HEK293 (cell line): ENCODE results near the gene STAM2.

Source experiments
- CTCF ChIA-PET: fragments of 350-600 bp; formaldehyde crosslinking; extraction: SDS; loops from one replicate; lab custom pipeline; 2021; ENCODE audit warnings: antibody characterized with exemption; lab: Yijun Ruan, JAX
- POLR2A ChIA-PET: fragments of 300-600 bp; formaldehyde crosslinking; extraction: SDS; loops from one replicate; lab custom pipeline; 2020; ENCODE audit warnings: antibody characterized with exemption, inconsistent platforms; lab: Yijun Ruan, JAX
- H3K27ac ChIP-seq: fragments of 200-500 bp; sonication (Bioruptor generic); 2 replicates; pipeline ENCODE4 v1.5.1; 2014; ENCODE audit warnings: low read depth, low read length, control low read depth, inconsistent platforms; ENCODE audit errors: extremely low read depth
- H3K36me3 ChIP-seq, 2 experiments: fragments of 200-500 bp in 1 of 2; sonication (Bioruptor generic) in 1 of 2; 1 replicate in 1 of 2; 2 replicates in 1 of 2; pipeline ENCODE4 v1.5.1; 2014 to 2017; ENCODE audit warnings: inconsistent platforms in 2 of 2, low read length in 2 of 2; ENCODE audit not compliant: control insufficient read depth in 2 of 2, insufficient read depth in 1 of 2
- H3K4me1 ChIP-seq: fragments of 200-500 bp; sonication (Bioruptor generic); 2 replicates; pipeline ENCODE4 v1.5.1; 2014; ENCODE audit warnings: mild to moderate bottlenecking, low read length, inconsistent platforms; ENCODE audit not compliant: control insufficient read depth, insufficient read depth
- H3K4me3 ChIP-seq: 2 replicates; pipeline ENCODE4 v1.5.1; 2011; ENCODE audit warnings: low read depth, mild to moderate bottlenecking, control low read depth, low read length, moderate library complexity
- H3K9me3 ChIP-seq: fragments of 200-500 bp; sonication (Bioruptor generic); 2 replicates; pipeline ENCODE4 v1.5.1; 2014; ENCODE audit warnings: low read depth, low read length, inconsistent platforms; ENCODE audit not compliant: control insufficient read depth, insufficient read depth
- ZBTB17 ChIP-seq: fragments of 450-650 bp; formaldehyde crosslinking; IDR thresholded peaks from 2 replicates; pipeline ENCODE4 v1.5.1; 2016; ENCODE audit warnings: missing biosample characterization, missing genetic modification characterization
- ZBTB20 ChIP-seq: fragments of 450-650 bp; formaldehyde crosslinking; IDR thresholded peaks from 2 replicates; pipeline ENCODE4 v1.5.1; 2016; ENCODE audit warnings: missing biosample characterization, missing genetic modification characterization
- ZFP69B ChIP-seq: fragments of 450-650 bp; formaldehyde crosslinking; IDR thresholded peaks from 2 replicates; pipeline ENCODE4 v1.5.1; 2016; ENCODE audit warnings: missing biosample characterization, missing genetic modification characterization
- ZIC2 ChIP-seq: fragments of 450-650 bp; formaldehyde crosslinking; IDR thresholded peaks from 2 replicates; pipeline ENCODE4 v1.5.1; 2016; ENCODE audit warnings: missing biosample characterization, missing genetic modification characterization
- ZNF24 ChIP-seq: fragments of 450-650 bp; formaldehyde crosslinking; IDR thresholded peaks from 2 replicates; pipeline ENCODE4 v1.5.1; 2016; ENCODE audit warnings: missing biosample characterization, missing genetic modification characterization
- ZNF747 ChIP-seq: fragments of 450-650 bp; formaldehyde crosslinking; IDR thresholded peaks from 2 replicates; pipeline ENCODE4 v1.5.1; 2016; ENCODE audit warnings: missing biosample characterization, missing genetic modification characterization
- ZNF792 ChIP-seq: fragments of 450-650 bp; formaldehyde crosslinking; IDR thresholded peaks from 2 replicates; pipeline ENCODE4 v1.5.1; 2016; ENCODE audit warnings: missing biosample characterization, missing genetic modification characterization
- TF ChIP-seq, protein P1 (sequence below): fragments of 450-650 bp; formaldehyde crosslinking; IDR thresholded peaks from 2 replicates; pipeline ENCODE4 v1.5.1; 2016; ENCODE audit warnings: missing biosample characterization, missing genetic modification characterization
- TF ChIP-seq, protein P2 (sequence below): fragments of 450-650 bp; formaldehyde crosslinking; IDR thresholded peaks from 2 replicates; pipeline ENCODE4 v1.5.1; 2016; ENCODE audit warnings: missing biosample characterization, missing genetic modification characterization
- TF ChIP-seq, protein P3 (sequence below): fragments of 450-650 bp; formaldehyde crosslinking; IDR thresholded peaks from 2 replicates; pipeline ENCODE4 v1.5.1; 2016; ENCODE audit warnings: missing biosample characterization, missing genetic modification characterization
- TF ChIP-seq, protein P4 (sequence below): fragments of 450-650 bp; formaldehyde crosslinking; IDR thresholded peaks from 2 replicates; pipeline ENCODE4 v1.5.1; 2016; ENCODE audit warnings: missing biosample characterization, missing genetic modification characterization
- TF ChIP-seq, protein P5 (sequence below): fragments of 450-650 bp; formaldehyde crosslinking; IDR thresholded peaks from 2 replicates; pipeline ENCODE4; 2016; ENCODE audit warnings: missing biosample characterization, missing genetic modification characterization
- TF ChIP-seq, protein P6 (sequence below): fragments of 450-650 bp; formaldehyde crosslinking; IDR thresholded peaks from 2 replicates; pipeline ENCODE4 v1.5.1; 2016; ENCODE audit warnings: missing biosample characterization, missing genetic modification characterization
- TF ChIP-seq, protein P7 (sequence below): fragments of 450-650 bp; formaldehyde crosslinking; IDR thresholded peaks from 2 replicates; pipeline ENCODE4 v1.5.0; 2017; ENCODE audit warnings: missing biosample characterization, missing genetic modification characterization, borderline replicate concordance
- TF ChIP-seq, protein P8 (sequence below): fragments of 450-650 bp; formaldehyde crosslinking; IDR thresholded peaks from 2 replicates; pipeline ENCODE4 v1.5.1; 2016; ENCODE audit warnings: missing biosample characterization, missing genetic modification characterization
- TF ChIP-seq, protein P9 (sequence below): fragments of 450-650 bp; formaldehyde crosslinking; IDR thresholded peaks from 2 replicates; pipeline ENCODE4 v1.5.1; 2016; ENCODE audit warnings: missing biosample characterization, missing genetic modification characterization

The STAM2 gene

DNA sequence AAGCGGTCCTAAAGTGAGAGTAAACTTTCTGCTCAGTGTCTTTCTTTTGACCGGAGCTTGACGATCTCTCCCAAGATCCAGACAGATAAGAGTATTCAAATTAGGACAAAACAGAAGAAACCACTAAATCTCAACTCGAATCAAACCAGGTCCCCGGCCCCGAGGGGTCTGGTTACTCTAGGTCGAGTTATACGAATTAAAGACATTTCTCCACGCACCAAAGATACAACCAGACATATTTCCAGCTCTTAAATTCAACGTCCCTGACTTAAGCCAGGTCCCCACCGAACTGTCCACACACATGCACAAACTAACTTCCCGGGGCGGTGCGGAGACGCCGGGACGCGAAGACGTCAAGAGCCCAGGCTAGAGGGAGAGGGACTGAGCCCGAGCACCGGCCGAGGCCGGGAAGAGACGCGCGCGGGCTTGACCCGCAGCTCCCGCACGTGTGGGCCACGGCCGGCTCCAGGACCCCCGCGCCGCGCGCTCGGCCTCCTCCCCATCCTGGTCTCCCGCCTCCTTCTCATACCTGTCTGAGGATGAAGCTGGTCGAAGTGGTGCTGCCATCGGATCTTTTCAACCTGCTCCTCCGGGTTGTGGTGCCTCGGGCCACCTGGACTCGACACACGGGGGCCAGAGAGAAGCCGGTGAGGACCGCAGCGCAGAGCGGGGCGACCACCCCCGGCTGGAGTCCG lies 77.6 kb downstream of the STAM2 start (continued):
- no peak for TF ChIP-seq ZNF747 (tag by site-specific recombination)
- TF ChIP-seq ZBTB20 (tag by site-specific recombination): peak; percentile 50; the same call in 1 of the 2 replicates
- TF ChIP-seq, protein P1, sequence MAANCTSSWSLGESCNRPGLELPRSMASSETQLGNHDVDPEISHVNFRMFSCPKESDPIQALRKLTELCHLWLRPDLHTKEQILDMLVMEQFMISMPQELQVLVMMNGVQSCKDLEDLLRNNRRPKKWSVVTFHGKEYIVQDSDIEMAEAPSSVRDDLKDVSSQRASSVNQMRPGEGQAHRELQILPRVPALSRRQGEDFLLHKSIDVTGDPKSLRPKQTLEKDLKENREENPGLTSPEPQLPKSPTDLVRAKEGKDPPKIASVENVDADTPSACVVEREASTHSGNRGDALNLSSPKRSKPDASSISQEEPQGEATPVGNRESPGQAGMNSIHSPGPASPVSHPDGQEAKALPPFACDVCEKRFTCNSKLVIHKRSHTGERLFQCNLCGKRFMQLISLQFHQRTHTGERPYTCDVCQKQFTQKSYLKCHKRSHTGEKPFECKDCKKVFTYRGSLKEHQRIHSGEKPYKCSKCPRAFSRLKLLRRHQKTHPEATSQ: no peak
- TF ChIP-seq, protein P2, sequence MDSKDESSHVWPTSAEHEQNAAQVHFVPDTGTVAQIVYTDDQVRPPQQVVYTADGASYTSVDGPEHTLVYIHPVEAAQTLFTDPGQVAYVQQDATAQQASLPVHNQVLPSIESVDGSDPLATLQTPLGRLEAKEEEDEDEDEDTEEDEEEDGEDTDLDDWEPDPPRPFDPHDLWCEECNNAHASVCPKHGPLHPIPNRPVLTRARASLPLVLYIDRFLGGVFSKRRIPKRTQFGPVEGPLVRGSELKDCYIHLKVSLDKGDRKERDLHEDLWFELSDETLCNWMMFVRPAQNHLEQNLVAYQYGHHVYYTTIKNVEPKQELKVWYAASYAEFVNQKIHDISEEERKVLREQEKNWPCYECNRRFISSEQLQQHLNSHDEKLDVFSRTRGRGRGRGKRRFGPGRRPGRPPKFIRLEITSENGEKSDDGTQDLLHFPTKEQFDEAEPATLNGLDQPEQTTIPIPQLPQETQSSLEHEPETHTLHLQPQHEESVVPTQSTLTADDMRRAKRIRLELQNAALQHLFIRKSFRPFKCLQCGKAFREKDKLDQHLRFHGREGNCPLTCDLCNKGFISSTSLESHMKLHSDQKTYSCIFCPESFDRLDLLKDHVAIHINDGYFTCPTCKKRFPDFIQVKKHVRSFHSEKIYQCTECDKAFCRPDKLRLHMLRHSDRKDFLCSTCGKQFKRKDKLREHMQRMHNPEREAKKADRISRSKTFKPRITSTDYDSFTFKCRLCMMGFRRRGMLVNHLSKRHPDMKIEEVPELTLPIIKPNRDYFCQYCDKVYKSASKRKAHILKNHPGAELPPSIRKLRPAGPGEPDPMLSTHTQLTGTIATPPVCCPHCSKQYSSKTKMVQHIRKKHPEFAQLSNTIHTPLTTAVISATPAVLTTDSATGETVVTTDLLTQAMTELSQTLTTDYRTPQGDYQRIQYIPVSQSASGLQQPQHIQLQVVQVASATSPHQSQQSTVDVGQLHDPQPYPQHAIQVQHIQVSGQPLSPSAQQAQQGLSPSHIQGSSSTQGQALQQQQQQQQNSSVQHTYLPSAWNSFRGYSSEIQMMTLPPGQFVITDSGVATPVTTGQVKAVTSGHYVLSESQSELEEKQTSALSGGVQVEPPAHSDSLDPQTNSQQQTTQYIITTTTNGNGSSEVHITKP (tag by site-specific recombination): peak; percentile 81
- TF ChIP-seq, protein P3, sequence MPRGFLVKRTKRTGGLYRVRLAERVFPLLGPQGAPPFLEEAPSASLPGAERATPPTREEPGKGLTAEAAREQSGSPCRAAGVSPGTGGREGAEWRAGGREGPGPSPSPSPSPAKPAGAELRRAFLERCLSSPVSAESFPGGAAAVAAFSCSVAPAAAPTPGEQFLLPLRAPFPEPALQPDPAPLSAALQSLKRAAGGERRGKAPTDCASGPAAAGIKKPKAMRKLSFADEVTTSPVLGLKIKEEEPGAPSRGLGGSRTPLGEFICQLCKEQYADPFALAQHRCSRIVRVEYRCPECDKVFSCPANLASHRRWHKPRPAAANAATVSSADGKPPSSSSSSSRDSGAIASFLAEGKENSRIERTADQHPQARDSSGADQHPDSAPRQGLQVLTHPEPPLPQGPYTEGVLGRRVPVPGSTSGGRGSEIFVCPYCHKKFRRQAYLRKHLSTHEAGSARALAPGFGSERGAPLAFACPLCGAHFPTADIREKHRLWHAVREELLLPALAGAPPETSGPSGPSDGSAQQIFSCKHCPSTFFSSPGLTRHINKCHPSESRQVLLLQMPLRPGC (tag by site-specific recombination): no peak
- no peak for TF ChIP-seq ZFP69B (tag by site-specific recombination)
- no peak for TF ChIP-seq ZNF24 (tag by site-specific recombination)
- TF ChIP-seq, protein P4, sequence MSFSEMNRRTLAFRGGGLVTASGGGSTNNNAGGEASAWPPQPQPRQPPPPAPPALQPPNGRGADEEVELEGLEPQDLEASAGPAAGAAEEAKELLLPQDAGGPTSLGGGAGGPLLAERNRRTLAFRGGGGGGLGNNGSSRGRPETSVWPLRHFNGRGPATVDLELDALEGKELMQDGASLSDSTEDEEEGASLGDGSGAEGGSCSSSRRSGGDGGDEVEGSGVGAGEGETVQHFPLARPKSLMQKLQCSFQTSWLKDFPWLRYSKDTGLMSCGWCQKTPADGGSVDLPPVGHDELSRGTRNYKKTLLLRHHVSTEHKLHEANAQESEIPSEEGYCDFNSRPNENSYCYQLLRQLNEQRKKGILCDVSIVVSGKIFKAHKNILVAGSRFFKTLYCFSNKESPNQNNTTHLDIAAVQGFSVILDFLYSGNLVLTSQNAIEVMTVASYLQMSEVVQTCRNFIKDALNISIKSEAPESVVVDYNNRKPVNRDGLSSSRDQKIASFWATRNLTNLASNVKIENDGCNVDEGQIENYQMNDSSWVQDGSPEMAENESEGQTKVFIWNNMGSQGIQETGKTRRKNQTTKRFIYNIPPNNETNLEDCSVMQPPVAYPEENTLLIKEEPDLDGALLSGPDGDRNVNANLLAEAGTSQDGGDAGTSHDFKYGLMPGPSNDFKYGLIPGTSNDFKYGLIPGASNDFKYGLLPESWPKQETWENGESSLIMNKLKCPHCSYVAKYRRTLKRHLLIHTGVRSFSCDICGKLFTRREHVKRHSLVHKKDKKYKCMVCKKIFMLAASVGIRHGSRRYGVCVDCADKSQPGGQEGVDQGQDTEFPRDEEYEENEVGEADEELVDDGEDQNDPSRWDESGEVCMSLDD (tag by site-specific recombination): no peak
- TF ChIP-seq ZNF792 (tag by site-specific recombination): no peak
- no peak for TF ChIP-seq ZIC2
- TF ChIP-seq, protein P5, sequence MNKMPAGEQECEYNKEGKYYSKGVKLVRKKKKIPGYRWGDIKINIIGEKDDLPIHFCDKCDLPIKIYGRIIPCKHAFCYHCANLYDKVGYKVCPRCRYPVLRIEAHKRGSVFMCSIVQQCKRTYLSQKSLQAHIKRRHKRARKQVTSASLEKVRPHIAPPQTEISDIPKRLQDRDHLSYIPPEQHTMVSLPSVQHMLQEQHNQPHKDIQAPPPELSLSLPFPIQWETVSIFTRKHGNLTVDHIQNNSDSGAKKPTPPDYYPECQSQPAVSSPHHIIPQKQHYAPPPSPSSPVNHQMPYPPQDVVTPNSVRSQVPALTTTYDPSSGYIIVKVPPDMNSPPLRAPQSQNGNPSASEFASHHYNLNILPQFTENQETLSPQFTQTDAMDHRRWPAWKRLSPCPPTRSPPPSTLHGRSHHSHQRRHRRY: no peak
- TF ChIP-seq, protein P6, sequence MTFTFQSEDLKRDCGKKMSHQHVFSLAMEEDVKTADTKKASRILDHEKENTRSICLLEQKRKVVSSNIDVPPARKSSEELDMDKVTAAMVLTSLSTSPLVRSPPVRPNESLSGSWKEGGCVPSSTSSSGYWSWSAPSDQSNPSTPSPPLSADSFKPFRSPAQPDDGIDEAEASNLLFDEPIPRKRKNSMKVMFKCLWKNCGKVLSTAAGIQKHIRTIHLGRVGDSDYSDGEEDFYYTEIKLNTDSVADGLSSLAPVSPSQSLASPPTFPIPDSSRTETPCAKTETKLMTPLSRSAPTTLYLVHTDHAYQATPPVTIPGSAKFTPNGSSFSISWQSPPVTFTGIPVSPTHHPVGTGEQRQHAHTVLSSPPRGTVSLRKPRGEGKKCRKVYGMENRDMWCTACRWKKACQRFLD (tag by site-specific recombination): no peak
- 0 out of 2 replicates have a peak, but pooled peaks have one; percentile 6 for TF ChIP-seq ZBTB17 (tag by site-specific recombination)

DNA sequence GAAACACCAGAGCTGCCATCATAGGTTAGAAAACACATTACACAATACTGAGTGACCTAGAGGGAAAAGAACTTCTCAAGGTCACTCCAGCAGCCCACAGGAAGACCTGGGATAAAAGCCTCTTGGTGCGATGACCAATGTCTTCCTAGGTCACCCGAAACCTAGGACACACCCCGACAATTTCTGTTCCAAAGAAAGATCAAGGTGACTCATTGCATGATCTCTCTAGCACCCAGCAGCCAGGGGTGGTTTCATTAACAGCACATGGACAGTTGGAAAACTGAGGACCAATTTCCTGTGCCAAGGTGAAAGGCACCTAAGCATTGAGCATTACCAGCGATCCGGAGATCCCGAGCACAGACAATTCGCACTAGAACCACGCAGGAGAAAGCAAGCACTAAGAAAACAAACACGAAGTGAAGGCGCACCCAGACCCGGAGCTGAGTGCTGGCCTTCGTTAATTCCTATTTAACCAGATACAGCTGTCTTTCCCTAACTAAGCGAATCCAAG lies 78.2 kb downstream of the STAM2 start:
- CTCF ChIA-PET: interaction anchor here (0.6 to 1.3 kb wide), 6 partner anchors 14 to 79 kb away, joined by 3 to 6 read pairs (median 3); no protein-coding TSS in a partner anchor
- peak overlapping the region; percentile 73 for H3K4me3 ChIP-seq
- H3K36me3 ChIP-seq: no peaks in the 10 kb centered on the region
- no peaks in the 10 kb centered on the region for H3K9me3 ChIP-seq
- peak overlapping the region; percentile 76 for H3K27ac ChIP-seq
- POLR2A ChIA-PET: interaction anchor here (0.7 to 1.0 kb wide), 2 partner anchors 11 to 620 kb away, joined by 3 read pairs; partner anchors contain the start of gene PRPF40A
- H3K4me1 ChIP-seq: peaks cover 7% of the 10 kb centered on the region
- TF ChIP-seq, protein P7, sequence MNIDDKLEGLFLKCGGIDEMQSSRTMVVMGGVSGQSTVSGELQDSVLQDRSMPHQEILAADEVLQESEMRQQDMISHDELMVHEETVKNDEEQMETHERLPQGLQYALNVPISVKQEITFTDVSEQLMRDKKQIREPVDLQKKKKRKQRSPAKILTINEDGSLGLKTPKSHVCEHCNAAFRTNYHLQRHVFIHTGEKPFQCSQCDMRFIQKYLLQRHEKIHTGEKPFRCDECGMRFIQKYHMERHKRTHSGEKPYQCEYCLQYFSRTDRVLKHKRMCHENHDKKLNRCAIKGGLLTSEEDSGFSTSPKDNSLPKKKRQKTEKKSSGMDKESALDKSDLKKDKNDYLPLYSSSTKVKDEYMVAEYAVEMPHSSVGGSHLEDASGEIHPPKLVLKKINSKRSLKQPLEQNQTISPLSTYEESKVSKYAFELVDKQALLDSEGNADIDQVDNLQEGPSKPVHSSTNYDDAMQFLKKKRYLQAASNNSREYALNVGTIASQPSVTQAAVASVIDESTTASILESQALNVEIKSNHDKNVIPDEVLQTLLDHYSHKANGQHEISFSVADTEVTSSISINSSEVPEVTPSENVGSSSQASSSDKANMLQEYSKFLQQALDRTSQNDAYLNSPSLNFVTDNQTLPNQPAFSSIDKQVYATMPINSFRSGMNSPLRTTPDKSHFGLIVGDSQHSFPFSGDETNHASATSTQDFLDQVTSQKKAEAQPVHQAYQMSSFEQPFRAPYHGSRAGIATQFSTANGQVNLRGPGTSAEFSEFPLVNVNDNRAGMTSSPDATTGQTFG (tag by site-specific recombination): no peak
- TF ChIP-seq, protein P8, sequence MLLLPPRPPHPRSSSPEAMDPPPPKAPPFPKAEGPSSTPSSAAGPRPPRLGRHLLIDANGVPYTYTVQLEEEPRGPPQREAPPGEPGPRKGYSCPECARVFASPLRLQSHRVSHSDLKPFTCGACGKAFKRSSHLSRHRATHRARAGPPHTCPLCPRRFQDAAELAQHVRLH (tag by site-specific recombination): no peak
- TF ChIP-seq, protein P9, sequence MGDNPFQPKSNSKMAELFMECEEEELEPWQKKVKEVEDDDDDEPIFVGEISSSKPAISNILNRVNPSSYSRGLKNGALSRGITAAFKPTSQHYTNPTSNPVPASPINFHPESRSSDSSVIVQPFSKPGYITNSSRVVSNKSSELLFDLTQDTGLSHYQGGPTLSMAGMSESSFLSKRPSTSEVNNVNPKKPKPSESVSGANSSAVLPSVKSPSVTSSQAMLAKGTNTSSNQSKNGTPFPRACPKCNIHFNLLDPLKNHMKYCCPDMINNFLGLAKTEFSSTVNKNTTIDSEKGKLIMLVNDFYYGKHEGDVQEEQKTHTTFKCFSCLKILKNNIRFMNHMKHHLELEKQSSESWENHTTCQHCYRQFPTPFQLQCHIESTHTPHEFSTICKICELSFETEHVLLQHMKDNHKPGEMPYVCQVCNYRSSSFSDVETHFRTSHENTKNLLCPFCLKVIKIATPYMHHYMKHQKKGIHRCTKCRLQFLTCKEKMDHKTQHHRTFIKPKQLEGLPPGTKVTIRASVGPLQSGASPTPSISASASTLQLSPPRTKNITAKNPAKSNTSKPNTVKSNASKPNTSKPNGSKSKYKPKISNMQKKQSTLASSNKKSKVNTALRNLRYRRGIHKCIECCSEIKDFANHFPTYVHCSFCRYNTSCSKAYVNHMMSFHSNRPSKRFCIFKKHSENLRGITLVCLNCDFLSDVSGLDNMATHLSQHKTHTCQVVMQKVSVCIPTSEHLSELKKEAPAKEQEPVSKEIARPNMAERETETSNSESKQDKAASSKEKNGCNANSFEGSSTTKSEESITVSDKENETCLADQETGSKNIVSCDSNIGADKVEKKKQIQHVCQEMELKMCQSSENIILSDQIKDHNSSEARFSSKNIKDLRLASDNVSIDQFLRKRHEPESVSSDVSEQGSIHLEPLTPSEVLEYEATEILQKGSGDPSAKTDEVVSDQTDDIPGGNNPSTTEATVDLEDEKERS (tag by site-specific recombination): no peak
